Activated T-cell treated with anti-CD3 and anti-CD28 coated beads, Interleukin-2, amount 50 U/mL, for 72 hours (primary cell): Measurements from ENCODE around the gene BIRC2. TPM values are rescaled to one million over a fixed set of nuclear protein-coding genes. Genes with fewer than 3 reads are reported as not detected.
A peak's percentile ranks its signal among the peaks of the same experiment; 100 is the strongest.

ENCODE experiments used
- ATAC-seq, 2 donors: fragments of 150-1000 bp; cut with Tn5 transposase; replicated peaks in 1 of 2; 2 replicates each; pipeline ENCODE4 v1.10.0; 2021; ENCODE audit warnings: moderate library complexity in 2 of 2, mild to moderate bottlenecking in 1 of 2
- DNase-seq, 2 donors: peaks; one replicate each; pipeline ENCODE4 v3.0.0; 2021 to 2022; ENCODE audit warnings: mixed read lengths in 1 of 2
- H3K27ac Mint-ChIP-seq: one replicate; pipeline ENCODE4 v1.8.0; 2022; ENCODE audit warnings: mild to moderate bottlenecking, moderate library complexity, mixed read lengths
- H3K27me3 Mint-ChIP-seq: one replicate; pipeline ENCODE4 v1.8.0; 2022; ENCODE audit warnings: low read depth, mixed read lengths
- H3K36me3 Mint-ChIP-seq, 2 donors: one replicate each; pipeline ENCODE4 v1.8.0; 2022; ENCODE audit warnings: mixed read lengths in 2 of 2, mild to moderate bottlenecking in 1 of 2; ENCODE audit not compliant: insufficient read depth in 2 of 2
- H3K4me1 Mint-ChIP-seq: one replicate; pipeline ENCODE4 v1.8.0; 2022; ENCODE audit warnings: low read depth, mixed read lengths
- H3K4me3 Mint-ChIP-seq, 2 donors: one replicate each; pipeline ENCODE4 v1.8.0; 2022; ENCODE audit warnings: mild to moderate bottlenecking in 2 of 2, mixed read lengths in 2 of 2, moderate library complexity in 2 of 2
- H3K9me3 Mint-ChIP-seq, 2 donors: one replicate each; pipeline ENCODE4 v1.8.0; 2022; ENCODE audit warnings: mixed read lengths in 2 of 2
- total RNA-seq, 2 donors: library from RNA; stranded (reverse); gene quantifications; one replicate each; pipeline ENCODE4 v1.2.3, GENCODE V29; 2022

BIRC2 gene
- total RNA-seq, 2 donors from 2014 or later: 38.3 to 44.4 TPM

DNA sequence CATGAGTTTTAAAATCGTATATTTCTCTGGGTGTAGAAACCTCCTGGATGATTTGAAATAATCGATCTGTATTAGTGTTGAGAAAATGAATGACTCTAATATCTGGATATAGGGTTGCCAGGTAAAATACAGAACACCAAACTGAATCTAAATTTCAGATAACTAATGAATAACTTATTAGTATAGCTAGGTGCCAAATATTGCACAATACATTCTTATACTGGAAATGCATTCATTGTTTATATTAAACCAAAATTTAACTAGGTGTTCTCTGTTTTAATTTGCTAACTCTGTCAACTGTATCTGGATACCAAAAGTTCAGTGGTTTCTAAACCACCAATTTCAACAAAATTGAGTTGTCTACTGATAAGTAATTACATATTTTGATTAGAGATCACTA lies 32.2 kb upstream of the BIRC2 start:
- DNase-seq: no peak
- no peak for ATAC-seq
- Mint-ChIP-seq H3K27me3 (no peaks in the 10 kb centered on the region), H3K27ac (peak overlapping the region; percentile 92), H3K4me1 (peaks cover 70% of the 10 kb centered on the region), H3K36me3 (peaks cover 19 to 24% of the 10 kb centered on the region in 2 donors), H3K4me3 (peak overlapping the region in 1 of 2 donors; percentile 60), H3K9me3 (no peaks in the 10 kb centered on the region)

DNA sequence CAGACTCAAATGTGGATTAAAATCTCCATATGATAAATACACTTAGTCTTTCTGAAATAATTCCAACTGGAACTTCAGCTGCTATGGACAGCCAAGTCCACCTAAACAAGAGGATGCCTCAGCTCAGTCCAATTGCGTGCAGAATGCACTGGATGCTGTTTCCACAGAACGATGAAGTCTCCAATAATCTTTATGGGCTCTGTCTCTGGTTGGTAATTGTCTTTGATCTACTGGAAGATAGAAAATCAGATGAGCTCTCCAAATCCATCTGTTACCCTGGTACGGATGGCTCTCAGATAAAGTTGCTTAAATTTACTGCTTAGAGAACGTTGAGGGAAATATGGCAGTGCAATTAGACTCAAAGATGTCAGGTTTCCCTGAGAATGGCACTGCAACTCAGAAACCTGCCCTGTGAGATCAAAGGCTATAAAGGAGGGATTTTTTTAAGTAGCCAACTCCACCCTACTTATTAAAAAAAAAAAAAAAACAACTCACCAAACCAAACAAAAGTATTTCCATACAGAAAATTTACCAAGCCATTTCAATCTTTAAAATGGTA lies 30.6 kb upstream of the BIRC2 start:
- peaks cover 81% of the 10 kb centered on the region for H3K4me1 Mint-ChIP-seq
- peaks cover 26 to 32% of the 10 kb centered on the region in 2 donors for H3K36me3 Mint-ChIP-seq
- H3K9me3 Mint-ChIP-seq: no peaks in the 10 kb centered on the region

DNA sequence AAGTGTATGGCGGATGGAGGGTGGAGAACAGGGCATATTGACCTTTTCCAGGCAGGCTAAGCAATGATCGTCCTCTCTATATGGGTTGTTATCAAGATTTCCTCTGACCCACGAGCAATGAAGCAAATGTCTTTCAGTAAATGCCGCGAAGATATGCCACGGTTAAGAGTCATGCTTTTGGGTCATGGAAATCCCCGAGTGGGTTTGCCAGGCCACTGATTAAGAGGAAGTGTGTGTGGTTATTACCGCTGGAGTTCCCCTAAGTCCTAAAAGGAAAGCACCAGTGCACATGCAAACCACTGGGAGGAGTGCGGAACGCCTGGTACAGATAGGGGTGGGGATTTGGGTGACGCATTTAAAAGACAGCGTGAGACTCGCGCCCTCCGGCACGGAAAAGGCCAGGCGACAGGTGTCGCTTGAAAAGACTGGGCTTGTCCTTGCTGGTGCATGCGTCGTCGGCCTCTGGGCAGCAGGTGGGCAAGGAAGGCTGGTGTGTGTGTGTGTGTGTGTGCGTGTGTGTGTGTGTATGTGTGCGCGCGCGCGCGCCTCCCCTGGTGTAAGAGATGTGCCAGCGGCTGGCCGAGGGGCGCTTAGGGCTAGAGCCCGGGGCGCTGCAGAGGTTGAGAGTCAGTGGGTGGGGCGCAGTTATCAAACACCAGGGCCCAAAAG lies 29.8 kb upstream of the BIRC2 start, which contains the start of gene BIRC3:
TSS of gene BIRC3 (plus strand) at position 386 of the 669 bp plus-strand sequence. CDS start 7,026 bp downstream, outside the sequence.
- peak; percentile 91 to 94 for DNase-seq
- Mint-ChIP-seq H3K27me3 (no peaks in the 10 kb centered on the region), H3K9me3 (no peaks in the 10 kb centered on the region), H3K36me3 (peaks cover 26 to 40% of the 10 kb centered on the region in 2 donors), H3K4me3 (peak within 1 kb of the TSS; percentile 96 to 98), H3K4me1 (peaks cover 82% of the 10 kb centered on the region), H3K27ac (peak within 1 kb of the TSS; percentile 98)
- ATAC-seq: peak; percentile 90 to 91

More for the DNA sequence above, 30.6 kb upstream of the BIRC2 start:
- Mint-ChIP-seq H3K27me3 (no peaks in the 10 kb centered on the region), H3K27ac (peak overlapping the region; percentile 97), H3K4me3 (peak overlapping the region; percentile 96 to 98)
- ATAC-seq (no peak), DNase-seq (no peak)

DNA sequence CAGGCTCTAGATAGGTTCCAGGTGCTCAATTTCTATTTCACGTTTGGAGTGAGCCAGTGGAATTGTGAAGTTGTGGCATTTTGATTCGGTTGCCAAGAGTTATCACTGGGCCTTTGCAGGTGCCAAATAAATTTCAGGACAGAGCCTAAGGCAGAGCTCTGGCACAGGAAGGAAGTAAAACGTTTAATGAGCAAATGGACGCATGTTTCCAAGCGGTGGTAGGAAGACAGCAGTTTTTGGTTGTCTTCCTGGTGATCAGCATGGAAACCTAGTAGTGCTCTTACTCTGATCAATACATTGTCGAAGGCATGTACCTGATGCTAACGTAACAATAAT lies 29.3 kb upstream of the BIRC2 start:
- no peak for DNase-seq
- Mint-ChIP-seq H3K9me3 (no peaks in the 10 kb centered on the region), H3K36me3 (peaks cover 29 to 44% of the 10 kb centered on the region in 2 donors), H3K27me3 (no peaks in the 10 kb centered on the region), H3K4me1 (peaks cover 82% of the 10 kb centered on the region), H3K4me3 (peak overlapping the region; percentile 96 to 98), H3K27ac (peak overlapping the region; percentile 97)
- ATAC-seq: peak; percentile 3 to 4

DNA sequence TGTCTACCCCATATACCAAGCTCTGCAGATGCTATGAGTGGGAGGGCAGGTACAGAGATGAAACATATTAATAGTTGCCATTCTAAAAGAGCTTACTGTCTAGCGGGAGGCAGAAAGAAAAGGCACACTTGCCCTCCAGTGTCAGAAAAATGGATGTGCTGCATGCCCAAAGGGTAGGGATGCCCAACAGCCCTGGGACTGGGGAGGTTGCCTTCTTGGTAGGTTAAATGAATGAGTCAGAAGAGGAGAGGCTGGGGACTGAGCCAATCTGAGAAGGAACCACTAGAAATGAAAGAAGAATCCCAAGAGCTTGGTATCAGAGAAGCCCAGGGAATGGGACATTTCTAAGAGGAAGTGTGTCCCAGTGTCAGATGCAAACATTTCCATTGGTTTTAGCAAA lies 28.5 kb upstream of the BIRC2 start:
- H3K36me3 Mint-ChIP-seq: peaks cover 29 to 47% of the 10 kb centered on the region in 2 donors
- peak; percentile 69 to 71 for DNase-seq
- peak overlapping the region; percentile 98 for H3K27ac Mint-ChIP-seq
- H3K4me3 Mint-ChIP-seq: peak overlapping the region; percentile 96 to 98
- peaks cover 79% of the 10 kb centered on the region for H3K4me1 Mint-ChIP-seq
- ATAC-seq: peak; percentile 38 to 51
- H3K9me3 Mint-ChIP-seq: no peaks in the 10 kb centered on the region
- no peaks in the 10 kb centered on the region for H3K27me3 Mint-ChIP-seq

DNA sequence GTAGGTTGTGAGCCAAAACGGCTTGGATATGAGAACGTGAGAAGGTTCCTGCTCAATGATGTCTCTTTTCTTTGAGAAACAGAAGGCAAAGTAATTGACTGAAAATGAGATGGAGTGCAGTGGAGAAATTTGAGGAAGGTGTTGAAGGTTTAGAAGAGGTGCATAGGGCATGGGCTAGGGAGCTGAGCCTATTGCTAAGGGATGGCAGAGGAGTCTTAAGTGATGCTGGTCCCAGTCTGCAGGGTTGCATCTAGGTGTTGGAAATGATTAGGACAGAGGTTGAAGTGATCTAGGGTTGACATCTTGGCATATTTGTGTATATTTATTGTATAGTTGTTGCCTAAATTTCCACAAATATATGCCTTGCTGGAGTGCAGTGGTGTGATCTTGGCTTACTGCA lies 27.5 kb upstream of the BIRC2 start:
- Mint-ChIP-seq H3K36me3 (peaks cover 31 to 46% of the 10 kb centered on the region in 2 donors), H3K4me3 (peak overlapping the region; percentile 96 to 98), H3K9me3 (no peaks in the 10 kb centered on the region), H3K4me1 (peaks cover 78% of the 10 kb centered on the region), H3K27me3 (no peaks in the 10 kb centered on the region), H3K27ac (peak overlapping the region; percentile 98)
- ATAC-seq: no peak
- DNase-seq: no peak

DNA sequence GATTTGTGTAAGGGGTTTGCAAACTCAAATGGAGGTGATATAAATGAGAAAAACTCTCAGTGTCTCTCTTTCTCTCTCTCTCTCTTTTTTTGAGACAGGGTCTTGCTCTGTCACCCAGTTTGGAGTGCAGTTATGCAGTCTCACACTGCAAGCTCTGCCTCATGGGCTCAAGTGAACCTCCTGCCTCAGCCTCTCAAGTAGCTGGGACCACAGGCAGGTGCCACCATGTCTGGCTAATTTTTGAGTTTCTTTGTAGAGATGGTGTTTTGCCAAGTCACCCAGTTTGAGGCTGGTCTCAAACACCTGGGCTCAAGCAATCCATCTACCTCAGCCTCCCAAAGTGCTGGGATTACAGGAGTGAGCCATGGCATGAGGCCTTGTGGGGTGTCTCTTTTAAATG lies 26.8 kb upstream of the BIRC2 start:
- DNase-seq (no peak), ATAC-seq (no peak)
- Mint-ChIP-seq H3K27me3 (no peaks in the 10 kb centered on the region), H3K4me1 (peaks cover 76% of the 10 kb centered on the region), H3K4me3 (peak overlapping the region; percentile 96 to 98), H3K9me3 (no peaks in the 10 kb centered on the region), H3K36me3 (peaks cover 33 to 50% of the 10 kb centered on the region in 2 donors), H3K27ac (peak overlapping the region; percentile 98)

DNA sequence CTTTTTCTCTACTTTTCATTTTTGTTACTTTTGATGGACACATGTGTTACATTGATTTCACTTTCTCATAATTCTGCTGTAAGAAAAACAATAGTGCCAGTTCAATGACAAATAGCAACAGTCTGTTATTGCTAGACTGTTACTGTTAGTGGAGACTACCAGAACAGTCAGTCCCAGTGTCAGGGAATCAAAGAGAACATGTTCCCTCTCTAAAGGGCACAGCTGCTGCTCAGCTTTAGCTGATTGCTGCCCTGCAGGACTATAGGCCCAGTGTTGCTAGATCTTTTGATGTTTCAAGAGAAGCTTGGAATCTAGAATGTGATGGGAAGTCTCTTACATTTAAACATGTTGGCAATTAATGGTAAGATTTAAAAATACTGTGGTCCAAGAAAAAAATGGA lies 26.3 kb upstream of the BIRC2 start:
- Mint-ChIP-seq H3K4me3 (peak overlapping the region; percentile 96 to 98), H3K4me1 (peaks cover 71% of the 10 kb centered on the region), H3K36me3 (peaks cover 33 to 50% of the 10 kb centered on the region in 2 donors), H3K9me3 (no peaks in the 10 kb centered on the region), H3K27me3 (no peaks in the 10 kb centered on the region), H3K27ac (peak overlapping the region; percentile 98)
- ATAC-seq (no peak), DNase-seq (no peak)

DNA sequence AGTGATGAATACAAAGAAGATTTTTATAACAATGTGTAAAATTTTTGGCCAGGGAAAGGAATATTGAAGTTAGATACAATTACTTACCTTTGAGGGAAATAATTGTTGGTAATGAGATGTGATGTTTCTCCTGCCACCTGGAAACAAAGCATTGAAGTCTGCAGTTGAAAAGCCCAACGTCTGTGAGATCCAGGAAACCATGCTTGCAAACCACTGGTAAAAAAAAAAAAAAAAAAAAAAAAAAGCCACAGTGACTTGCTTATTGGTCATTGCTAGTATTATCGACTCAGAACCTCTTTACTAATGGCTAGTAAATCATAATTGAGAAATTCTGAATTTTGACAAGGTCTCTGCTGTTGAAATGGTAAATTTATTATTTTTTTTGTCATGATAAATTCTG lies 24.5 kb upstream of the BIRC2 start:
- Mint-ChIP-seq H3K27me3 (no peaks in the 10 kb centered on the region), H3K27ac (peak overlapping the region; percentile 99), H3K9me3 (no peaks in the 10 kb centered on the region), H3K4me1 (peaks cover 57% of the 10 kb centered on the region), H3K4me3 (peak overlapping the region; percentile 81 to 93), H3K36me3 (peaks cover 31 to 49% of the 10 kb centered on the region in 2 donors)
- DNase-seq (no peak), ATAC-seq (no peak)

DNA sequence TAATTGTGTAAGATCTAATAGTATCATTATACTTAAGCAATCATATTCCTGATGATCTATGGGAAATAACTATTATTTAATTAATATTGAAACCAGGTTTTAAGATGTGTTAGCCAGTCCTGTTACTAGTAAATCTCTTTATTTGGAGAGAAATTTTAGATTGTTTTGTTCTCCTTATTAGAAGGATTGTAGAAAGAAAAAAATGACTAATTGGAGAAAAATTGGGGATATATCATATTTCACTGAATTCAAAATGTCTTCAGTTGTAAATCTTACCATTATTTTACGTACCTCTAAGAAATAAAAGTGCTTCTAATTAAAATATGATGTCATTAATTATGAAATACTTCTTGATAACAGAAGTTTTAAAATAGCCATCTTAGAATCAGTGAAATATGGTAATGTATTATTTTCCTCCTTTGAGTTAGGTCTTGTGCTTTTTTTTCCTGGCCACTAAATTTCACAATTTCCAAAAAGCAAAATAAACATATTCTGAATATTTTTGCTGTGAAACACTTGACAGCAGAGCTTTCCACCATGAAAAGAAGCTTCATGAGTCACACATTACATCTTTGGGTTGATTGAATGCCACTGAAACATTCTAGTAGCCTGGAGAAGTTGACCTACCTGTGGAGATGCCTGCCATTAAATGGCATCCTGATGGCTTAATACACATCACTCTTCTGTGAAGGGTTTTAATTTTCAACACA lies 23.3 kb upstream of the BIRC2 start:
- H3K4me3 Mint-ChIP-seq: peak overlapping the region in 1 of 2 donors; percentile 65
- peak overlapping the region; percentile 90 for H3K27ac Mint-ChIP-seq

DNA sequence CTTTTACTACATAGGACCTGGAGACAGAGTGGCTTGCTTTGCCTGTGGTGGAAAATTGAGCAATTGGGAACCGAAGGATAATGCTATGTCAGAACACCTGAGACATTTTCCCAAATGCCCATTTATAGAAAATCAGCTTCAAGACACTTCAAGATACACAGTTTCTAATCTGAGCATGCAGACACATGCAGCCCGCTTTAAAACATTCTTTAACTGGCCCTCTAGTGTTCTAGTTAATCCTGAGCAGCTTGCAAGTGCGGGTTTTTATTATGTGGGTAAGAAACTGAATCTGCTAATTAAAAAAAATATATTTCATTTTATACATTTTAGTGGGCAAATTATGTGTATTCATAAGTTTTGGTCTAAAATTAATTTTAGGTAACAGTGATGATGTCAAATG lies 21.9 kb upstream of the BIRC2 start:
- Mint-ChIP-seq H3K27me3 (no peaks in the 10 kb centered on the region), H3K9me3 (no peaks in the 10 kb centered on the region), H3K4me1 (peaks cover 42% of the 10 kb centered on the region), H3K36me3 (peaks cover 19 to 55% of the 10 kb centered on the region in 2 donors), H3K27ac (peak overlapping the region; percentile 73), H3K4me3 (peak overlapping the region in 1 of 2 donors; percentile 59)
- no peak for DNase-seq
- no peak for ATAC-seq

More for the DNA sequence above, 23.3 kb upstream of the BIRC2 start:
- Mint-ChIP-seq H3K4me1 (peaks cover 54% of the 10 kb centered on the region), H3K9me3 (no peaks in the 10 kb centered on the region), H3K36me3 (peaks cover 23 to 51% of the 10 kb centered on the region in 2 donors), H3K27me3 (no peaks in the 10 kb centered on the region)
- ATAC-seq: no peak
- DNase-seq: no peak

DNA sequence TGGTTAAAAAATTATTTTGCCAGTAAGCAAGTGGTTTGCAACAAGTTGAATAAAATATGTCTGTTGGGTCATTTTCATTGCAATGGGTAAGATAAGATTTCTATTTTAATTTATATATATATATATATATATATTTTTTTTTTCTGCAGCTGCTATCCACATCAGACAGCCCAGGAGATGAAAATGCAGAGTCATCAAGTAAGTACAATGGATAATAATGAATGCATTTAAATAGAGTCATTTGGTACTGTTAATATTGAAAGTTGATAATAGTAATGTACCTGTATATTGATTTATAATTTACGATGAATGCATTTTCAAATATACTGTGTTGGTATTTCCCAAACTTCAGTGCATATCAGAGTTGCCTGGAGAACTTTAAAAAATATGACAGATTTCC lies 18.3 kb upstream of the BIRC2 start:
- H3K4me1 Mint-ChIP-seq: peaks cover 13% of the 10 kb centered on the region
- ATAC-seq (no peak), DNase-seq (no peak)
- no peak overlapping the region for H3K4me3 Mint-ChIP-seq
- H3K27me3 Mint-ChIP-seq: no peaks in the 10 kb centered on the region
- H3K27ac Mint-ChIP-seq: peak overlapping the region; percentile 54
- peaks cover 22 to 57% of the 10 kb centered on the region in 2 donors for H3K36me3 Mint-ChIP-seq
- H3K9me3 Mint-ChIP-seq: no peaks in the 10 kb centered on the region

DNA sequence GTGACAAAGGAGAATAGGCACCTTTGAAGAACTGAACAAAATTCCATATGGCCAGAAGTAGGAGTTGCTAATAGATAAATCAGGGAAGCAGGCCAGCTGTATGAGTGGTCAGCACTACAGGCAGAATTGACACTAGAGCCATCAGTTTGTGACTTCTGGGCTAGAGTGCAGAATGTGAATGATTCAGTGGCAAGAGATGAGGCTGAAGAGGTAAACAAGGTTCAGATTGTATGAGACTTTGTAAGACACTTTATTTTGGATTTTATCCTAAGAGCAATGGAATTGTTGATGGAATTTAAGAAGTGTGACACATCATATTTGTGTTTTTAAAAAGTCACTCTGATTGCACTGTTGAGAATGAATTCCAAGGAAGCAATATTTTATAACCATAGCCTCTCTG lies 16.8 kb upstream of the BIRC2 start:
- Mint-ChIP-seq H3K4me1 (peaks cover 4% of the 10 kb centered on the region), H3K27me3 (no peaks in the 10 kb centered on the region), H3K36me3 (peaks cover 18 to 57% of the 10 kb centered on the region in 2 donors), H3K9me3 (no peaks in the 10 kb centered on the region), H3K4me3 (no peak overlapping the region), H3K27ac (peak overlapping the region; percentile 7)
- DNase-seq: no peak
- no peak for ATAC-seq
